ENCODE results near the gene ARRDC3. TPM values are rescaled to one million over a fixed set of nuclear protein-coding genes. Genes with fewer than 3 reads are reported as not detected.

The ARRDC3 gene
- total RNA-seq, 1 experiment from 2014 or later = 41.6 TPM

- intact Hi-C loops (cut with micrococcal nuclease) = loop anchor here (1.0 to 2.0 kb wide), 5 partner anchors 35 to 221 kb away; no protein-coding TSS in a partner anchor
Observed at GRCh38 chr5:91383956-91384300, 811 bp upstream of the ARRDC3 start.

GRCh38 chr5:91382530-91383026 is 539 bp downstream of the ARRDC3 start:
- intact Hi-C loops (cut with micrococcal nuclease) = loop anchor here (1.0 to 2.0 kb wide), 2 partner anchors 102 to 220 kb away; no protein-coding TSS in a partner anchor
- ChIA-PET POLR2A (interaction anchor here (0.7 to 4.6 kb wide), 76 partner anchors 8 to 973 kb away, joined by 3 to 105 read pairs (median 6); partner anchors contain the start of genes CETN3, MBLAC2 and POLR3G), CTCF (interaction anchor here (0.6 to 7.8 kb wide), 8 partner anchors 11 to 518 kb away, joined by 3 to 175 read pairs (median 6); no protein-coding TSS in a partner anchor)
- TF ChIP-seq CTCF (IDR thresholded peaks at IDR 0.05; ENCODE audit: unreplicated experiment) = no peak
- BruUV-seq (replicated peaks) = TSS peak; percentile 57
- Mint-ChIP-seq H3K27me3 (ENCODE audit: insufficient read depth, unreplicated experiment) (no peaks in the 10 kb centered on the region), H3K9me3 (ENCODE audit: unreplicated experiment) (no peaks in the 10 kb centered on the region), H3K36me3 (ENCODE audit: insufficient read depth, unreplicated experiment) (peaks cover 23% of the 10 kb centered on the region), H3K27ac (ENCODE audit: low read depth, unreplicated experiment) (peak overlapping the region; percentile 99), H3K4me3 (ENCODE audit: unreplicated experiment) (peak overlapping the region; percentile 80), H3K4me1 (ENCODE audit: insufficient read depth, unreplicated experiment) (peaks cover 6% of the 10 kb centered on the region)
- DNase-seq (ENCODE audit: unreplicated experiment) = peak; percentile 60

More at GRCh38 chr5:91383956-91384300, 811 bp upstream of the ARRDC3 start:
- H3K27ac Mint-ChIP-seq (ENCODE audit: low read depth, unreplicated experiment) = peak overlapping the region; percentile 99
- TF ChIP-seq CTCF (IDR thresholded peaks at IDR 0.05; ENCODE audit: unreplicated experiment) = no peak
- POLR2A ChIA-PET = interaction anchor here (0.7 to 4.6 kb wide), 49 partner anchors 8 to 974 kb away, joined by 3 to 105 read pairs (median 9); partner anchors contain the start of gene CETN3
- H3K27me3 Mint-ChIP-seq (ENCODE audit: insufficient read depth, unreplicated experiment) = no peaks in the 10 kb centered on the region
- peak; percentile 35 for DNase-seq (ENCODE audit: unreplicated experiment)
- H3K4me3 Mint-ChIP-seq (ENCODE audit: unreplicated experiment) = peak overlapping the region; percentile 80
- no TSS peak for BruUV-seq (replicated peaks)
- no peaks in the 10 kb centered on the region for H3K4me1 Mint-ChIP-seq (ENCODE audit: insufficient read depth, unreplicated experiment)
- CTCF ChIA-PET = interaction anchor here (0.6 to 7.8 kb wide), 34 partner anchors 10 to 581 kb away, joined by 3 to 175 read pairs (median 6); no protein-coding TSS in a partner anchor
- peaks cover 9% of the 10 kb centered on the region for H3K36me3 Mint-ChIP-seq (ENCODE audit: insufficient read depth, unreplicated experiment)
- H3K9me3 Mint-ChIP-seq (ENCODE audit: unreplicated experiment) = no peaks in the 10 kb centered on the region

GRCh38 chr5:91381774-91382359 is 1.2 kb downstream of the ARRDC3 start:
- Mint-ChIP-seq H3K4me1 (ENCODE audit: insufficient read depth, unreplicated experiment) (peaks cover 7% of the 10 kb centered on the region), H3K4me3 (ENCODE audit: unreplicated experiment) (peak overlapping the region; percentile 80), H3K27ac (ENCODE audit: low read depth, unreplicated experiment) (peak overlapping the region; percentile 99), H3K27me3 (ENCODE audit: insufficient read depth, unreplicated experiment) (no peaks in the 10 kb centered on the region), H3K36me3 (ENCODE audit: insufficient read depth, unreplicated experiment) (peaks cover 30% of the 10 kb centered on the region), H3K9me3 (ENCODE audit: unreplicated experiment) (no peaks in the 10 kb centered on the region)
- BruUV-seq (replicated peaks) = no TSS peak
- intact Hi-C loops (cut with micrococcal nuclease) = loop anchor here (2.0 kb wide), 1 partner anchor 219 kb away; no protein-coding TSS in a partner anchor
- DNase-seq (ENCODE audit: unreplicated experiment) = peak; percentile 84
- no peak for TF ChIP-seq CTCF (IDR thresholded peaks at IDR 0.05; ENCODE audit: unreplicated experiment)
- CTCF ChIA-PET = interaction anchor here (6.8 kb wide), 1 partner anchor 518 kb away, joined by 175 read pairs; no protein-coding TSS in a partner anchor
- POLR2A ChIA-PET = interaction anchor here (0.8 to 4.6 kb wide), 42 partner anchors 8 to 972 kb away, joined by 3 to 105 read pairs (median 14); partner anchors contain the start of genes CETN3, MBLAC2 and POLR3G

GRCh38 chr5:91381239-91381773 is 1.8 kb downstream of the ARRDC3 start:
- BruUV-seq (replicated peaks) = TSS peak; percentile 67
- Mint-ChIP-seq H3K36me3 (ENCODE audit: insufficient read depth, unreplicated experiment) (peaks cover 35% of the 10 kb centered on the region), H3K27ac (ENCODE audit: low read depth, unreplicated experiment) (peak overlapping the region; percentile 99), H3K27me3 (ENCODE audit: insufficient read depth, unreplicated experiment) (no peaks in the 10 kb centered on the region), H3K9me3 (ENCODE audit: unreplicated experiment) (no peaks in the 10 kb centered on the region), H3K4me1 (ENCODE audit: insufficient read depth, unreplicated experiment) (peaks cover 7% of the 10 kb centered on the region), H3K4me3 (ENCODE audit: unreplicated experiment) (peak overlapping the region; percentile 80)
- POLR2A ChIA-PET = interaction anchor here (0.6 to 2.4 kb wide), 57 partner anchors 8 to 1134 kb away, joined by 3 to 49 read pairs (median 5); partner anchors contain the start of genes CETN3 and MBLAC2
- intact Hi-C loops (cut with micrococcal nuclease) = no loop called here
- CTCF ChIA-PET = interaction anchor here (0.6 to 1.7 kb wide), 5 partner anchors 39 to 489 kb away, joined by 3 to 6 read pairs (median 4); no protein-coding TSS in a partner anchor
- no peak for TF ChIP-seq CTCF (IDR thresholded peaks at IDR 0.05; ENCODE audit: unreplicated experiment)
- DNase-seq (ENCODE audit: unreplicated experiment) = no peak

All from MCF 10A (cell line).